Measurements from ENCODE around the gene PGA4.

The PGA4 gene

DNA sequence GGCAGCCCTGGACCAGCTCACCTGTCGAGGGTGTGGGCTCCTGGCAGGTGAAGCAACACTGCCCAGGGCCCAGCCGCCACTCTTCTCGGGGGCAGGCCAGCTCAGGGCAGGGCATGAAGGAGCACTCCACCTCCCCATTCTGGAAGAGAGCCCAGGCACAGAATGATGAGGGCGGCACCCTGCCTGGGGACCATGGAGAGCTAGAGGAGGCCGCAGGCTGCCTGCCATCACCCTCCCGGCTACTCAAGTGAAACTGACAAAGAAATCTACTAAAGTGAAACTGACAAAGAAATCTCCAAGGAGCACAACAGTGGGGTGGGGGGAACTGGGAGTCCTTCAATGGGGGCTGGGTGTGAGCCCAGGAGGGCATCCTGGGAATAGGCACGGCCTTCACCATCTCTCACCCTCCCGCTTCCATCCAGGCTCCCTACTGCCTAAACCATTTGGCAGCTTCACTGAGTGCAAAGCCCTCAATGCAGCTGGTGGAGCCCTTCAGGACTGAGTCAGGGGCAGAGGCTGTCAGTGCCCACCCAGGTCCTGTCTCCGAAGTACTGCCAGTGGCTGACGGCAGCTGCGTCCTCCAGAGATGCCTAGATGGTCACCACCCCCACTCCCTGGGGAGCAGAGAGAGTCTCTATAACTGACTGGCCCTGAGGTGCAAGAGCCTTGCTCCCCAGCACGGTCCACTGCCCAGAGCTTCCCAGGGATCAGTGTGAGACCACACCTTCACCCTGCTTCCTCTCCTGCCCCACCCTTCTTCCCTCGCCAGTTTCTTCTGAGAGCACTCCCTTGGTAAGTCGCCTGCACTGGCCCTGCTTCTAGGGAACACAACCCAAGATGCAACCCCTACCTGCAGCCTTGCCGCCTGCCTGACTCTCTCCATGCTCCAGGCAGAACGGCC is 51.3 kb downstream of the PGA4 start:
- H3K27ac Mint-ChIP-seq = no peak overlapping the region
- peaks cover 2% of the 10 kb centered on the region for H3K27me3 Mint-ChIP-seq
- H3K4me3 Mint-ChIP-seq = no peak overlapping the region
- H3K36me3 Mint-ChIP-seq (ENCODE audit: low read depth) = peaks cover 29% of the 10 kb centered on the region
- H3K4me1 Mint-ChIP-seq (ENCODE audit: low read depth) = peaks cover 2% of the 10 kb centered on the region
- H3K9me3 Mint-ChIP-seq = no peaks in the 10 kb centered on the region
- no peak for DNase-seq

DNA sequence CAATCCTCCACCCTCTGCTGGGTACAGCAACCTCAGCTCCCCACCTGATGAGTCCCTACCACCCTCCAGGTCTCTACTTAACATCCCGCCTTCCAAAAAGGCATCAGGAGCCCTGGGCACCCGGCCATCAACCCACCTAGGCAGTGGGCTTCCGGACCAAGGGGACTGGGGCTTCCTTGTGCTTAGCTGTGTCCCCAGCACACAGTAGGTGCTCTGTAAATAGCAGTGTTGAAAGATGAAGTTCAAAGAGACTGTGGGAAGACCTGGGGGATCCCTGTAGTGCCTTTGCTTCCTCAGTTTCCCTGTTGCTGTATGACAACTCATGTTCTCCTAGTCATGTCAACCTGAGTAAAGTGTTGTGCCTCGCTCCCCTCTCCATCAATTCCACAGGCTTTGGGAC is 51.9 kb downstream of the PGA4 start:
- DNase-seq = no peak
- Mint-ChIP-seq H3K9me3 (no peaks in the 10 kb centered on the region), H3K27ac (no peak overlapping the region), H3K27me3 (peaks cover 2% of the 10 kb centered on the region), H3K4me3 (no peak overlapping the region), H3K4me1 (ENCODE audit: low read depth) (peaks cover 2% of the 10 kb centered on the region), H3K36me3 (ENCODE audit: low read depth) (peaks cover 33% of the 10 kb centered on the region)

DNA sequence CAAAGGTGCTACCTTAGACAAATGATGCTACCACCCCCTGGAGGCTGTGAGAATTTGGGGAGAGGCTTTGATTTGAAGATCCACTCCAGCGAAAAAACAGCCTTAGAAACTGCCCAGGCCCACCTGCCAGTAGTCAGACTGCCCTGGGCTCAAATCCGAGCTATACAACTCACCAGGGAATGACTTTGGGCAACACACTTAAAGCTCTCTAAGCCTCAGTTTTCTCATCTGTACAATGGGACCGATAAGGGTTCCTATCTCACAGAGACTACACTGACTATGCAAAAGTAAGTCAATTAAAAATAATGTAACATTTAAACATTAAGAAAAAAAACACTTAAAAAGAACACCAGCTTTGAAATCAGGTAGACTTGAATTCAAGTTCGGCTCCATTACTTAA is 53.0 kb downstream of the PGA4 start:
- no peak for DNase-seq
- Mint-ChIP-seq H3K4me3 (no peak overlapping the region), H3K4me1 (ENCODE audit: low read depth) (peaks cover 2% of the 10 kb centered on the region), H3K36me3 (ENCODE audit: low read depth) (peaks cover 40% of the 10 kb centered on the region), H3K27me3 (peaks cover 2% of the 10 kb centered on the region), H3K27ac (no peak overlapping the region), H3K9me3 (no peaks in the 10 kb centered on the region)

DNA sequence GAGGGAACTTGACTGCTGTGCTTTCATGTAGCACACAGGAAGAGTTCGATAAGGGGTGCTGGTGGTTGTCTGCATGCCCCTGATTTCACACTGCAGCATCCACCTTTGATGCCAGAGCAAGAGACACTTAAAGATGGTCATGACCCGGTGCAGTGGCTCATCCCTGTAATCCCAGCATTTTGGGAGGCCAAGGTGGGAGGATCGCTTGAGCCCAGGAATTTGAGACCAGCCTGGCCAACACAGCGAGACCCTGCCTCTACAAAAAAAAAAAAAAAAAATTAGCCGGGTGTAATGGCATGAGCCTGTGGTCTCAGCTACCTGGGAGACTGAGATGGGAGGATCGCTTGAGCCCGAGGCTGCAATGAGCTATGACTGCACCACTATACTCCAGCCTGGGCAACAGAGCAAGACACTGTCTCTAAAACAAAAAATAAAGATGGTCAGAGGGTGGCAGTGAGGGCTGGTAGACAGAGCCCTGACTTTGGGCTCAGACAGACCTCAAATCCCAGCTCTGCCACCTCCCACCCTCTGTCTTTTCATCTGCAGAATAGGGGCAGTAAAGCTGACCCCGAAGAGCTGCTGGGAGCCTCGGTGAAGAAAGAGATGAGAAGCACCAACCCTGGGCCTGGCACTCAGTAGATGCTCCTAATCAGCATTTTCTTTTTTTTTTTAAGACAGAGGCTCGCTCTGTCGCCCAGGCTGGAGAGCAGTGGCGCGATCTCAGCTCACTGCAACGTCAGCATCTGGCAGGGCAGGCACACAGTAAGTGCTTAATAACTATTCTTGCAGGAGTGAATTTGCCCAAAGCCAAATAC is 55.2 kb downstream of the PGA4 start:
- H3K27ac Mint-ChIP-seq = no peak overlapping the region
- H3K27me3 Mint-ChIP-seq = peaks cover 2% of the 10 kb centered on the region
- no peak overlapping the region for H3K4me3 Mint-ChIP-seq
- H3K4me1 Mint-ChIP-seq (ENCODE audit: low read depth) = no peaks in the 10 kb centered on the region
- H3K9me3 Mint-ChIP-seq = no peaks in the 10 kb centered on the region
- H3K36me3 Mint-ChIP-seq (ENCODE audit: low read depth) = peaks cover 54% of the 10 kb centered on the region
- no peak for DNase-seq

DNA sequence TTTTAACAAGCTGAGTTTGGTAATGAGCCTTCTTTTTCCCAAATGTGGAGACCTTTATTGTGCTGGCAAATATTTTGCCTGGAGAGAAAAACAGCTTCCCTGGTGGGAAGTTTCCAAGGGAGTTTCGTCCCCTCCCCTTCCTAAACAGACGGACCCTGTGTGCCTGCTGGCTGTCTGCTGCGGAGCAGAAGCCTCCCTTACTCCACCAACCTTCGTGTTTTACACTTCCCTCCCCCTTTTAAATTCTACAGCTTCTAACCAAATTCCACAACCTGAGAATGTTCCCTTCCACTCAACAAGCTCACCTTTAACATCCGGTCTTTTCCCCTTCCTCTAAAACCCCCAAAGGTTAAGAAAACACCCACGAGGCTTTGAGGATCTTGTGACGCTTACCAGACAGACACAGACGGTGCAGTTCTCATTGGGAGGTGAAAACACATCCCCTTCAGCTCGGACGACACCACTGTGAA is 55.9 kb downstream of the PGA4 start:
- no peaks in the 10 kb centered on the region for H3K4me1 Mint-ChIP-seq (ENCODE audit: low read depth)
- no peaks in the 10 kb centered on the region for H3K9me3 Mint-ChIP-seq
- H3K36me3 Mint-ChIP-seq (ENCODE audit: low read depth) = peaks cover 57% of the 10 kb centered on the region
- H3K27me3 Mint-ChIP-seq = peaks cover 2% of the 10 kb centered on the region
- no peak overlapping the region for H3K4me3 Mint-ChIP-seq
- no peak overlapping the region for H3K27ac Mint-ChIP-seq
- DNase-seq = no peak

DNA sequence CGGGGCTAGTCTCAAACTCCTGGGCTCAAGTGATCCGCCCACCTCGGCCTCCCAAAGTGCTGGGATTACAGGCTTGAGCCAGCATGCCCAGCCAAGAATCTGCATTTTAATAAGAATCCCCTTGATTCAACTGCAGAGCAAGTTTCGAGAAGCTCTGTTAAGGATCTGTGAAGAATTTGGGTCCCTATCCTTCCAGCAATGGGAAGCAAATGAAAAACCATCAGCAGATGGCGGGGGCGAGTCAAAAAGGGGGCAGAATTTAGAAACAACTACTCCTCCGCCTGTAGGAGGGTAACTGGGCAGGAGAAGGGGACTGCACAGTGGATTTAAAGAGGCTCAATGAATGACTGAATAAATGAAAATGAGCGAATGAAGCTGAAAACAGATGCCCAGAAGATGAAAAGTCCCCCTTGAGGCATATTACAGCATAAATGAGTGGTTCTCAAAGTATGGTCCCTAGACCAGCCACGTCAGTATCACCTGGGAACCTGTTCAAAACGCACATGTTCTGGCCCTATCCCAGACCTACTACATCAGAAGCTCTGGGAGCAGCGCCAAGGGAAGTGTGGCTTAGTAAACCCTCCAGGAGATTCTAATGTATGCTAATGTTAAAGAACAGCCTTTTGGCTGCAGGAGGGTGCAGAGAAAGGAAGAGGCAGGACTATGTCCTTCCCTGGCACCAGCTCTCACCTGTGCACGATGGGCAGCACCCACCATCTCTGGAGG is 58.0 kb downstream of the PGA4 start:
- Mint-ChIP-seq H3K27me3 (no peaks in the 10 kb centered on the region), H3K9me3 (no peaks in the 10 kb centered on the region), H3K4me3 (no peak overlapping the region), H3K27ac (no peak overlapping the region), H3K4me1 (ENCODE audit: low read depth) (no peaks in the 10 kb centered on the region), H3K36me3 (ENCODE audit: low read depth) (peaks cover 59% of the 10 kb centered on the region)
- DNase-seq = no peak

DNA sequence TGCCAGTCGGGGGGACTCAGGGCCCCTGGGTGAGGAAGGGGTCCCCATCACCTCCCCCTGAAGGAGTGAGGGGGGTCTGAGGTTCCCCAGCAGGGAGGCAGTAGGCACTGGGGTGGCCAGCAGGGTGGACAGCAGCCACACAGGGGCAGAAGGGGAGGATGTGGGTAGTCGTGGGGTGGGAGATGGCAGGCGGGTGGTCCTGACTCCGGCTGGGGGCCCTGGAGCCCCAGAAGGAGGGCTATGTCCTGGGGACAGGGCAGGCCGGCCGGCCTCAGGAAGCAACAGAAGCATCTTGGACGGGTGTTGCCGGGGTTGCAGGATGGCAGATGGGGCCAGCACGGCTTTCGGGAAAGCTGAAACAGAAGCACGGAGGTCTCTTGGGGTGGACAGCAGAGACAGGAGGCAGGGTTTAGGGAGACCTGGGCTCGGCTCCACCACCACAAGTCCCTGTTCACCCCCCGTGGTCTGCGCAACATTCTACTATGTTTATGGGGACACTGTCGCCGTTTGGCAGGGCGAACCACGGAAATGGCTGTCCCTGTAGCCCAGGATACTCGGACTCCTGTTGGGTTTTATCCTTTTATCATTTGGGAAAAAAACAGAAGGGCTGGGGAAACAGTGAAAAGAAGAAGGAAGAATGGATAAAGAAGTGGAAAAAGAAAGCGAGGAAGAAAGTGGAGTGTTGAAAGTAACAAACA is 58.9 kb downstream of the PGA4 start:
- H3K27me3 Mint-ChIP-seq = no peaks in the 10 kb centered on the region
- no peak overlapping the region for H3K27ac Mint-ChIP-seq
- no peak overlapping the region for H3K4me3 Mint-ChIP-seq
- no peak for DNase-seq
- H3K9me3 Mint-ChIP-seq = no peaks in the 10 kb centered on the region
- H3K4me1 Mint-ChIP-seq (ENCODE audit: low read depth) = no peaks in the 10 kb centered on the region
- H3K36me3 Mint-ChIP-seq (ENCODE audit: low read depth) = peaks cover 66% of the 10 kb centered on the region

Measured in activated T-cell treated with anti-CD3 and anti-CD28 coated beads, Interleukin-2, amount 50 U/mL, for 24 hours (primary cell).